GM23248 (cell line): ENCODE results near the gene CUX1. TPM values are rescaled to one million over a fixed set of nuclear protein-coding genes. Genes with fewer than 3 reads are reported as not detected.

Experiments
- DNase-seq: peaks from one replicate; pipeline ENCODE4 v3.0.0-alpha.2; 2015
- H2AFZ ChIP-seq: fragments of 200-600 bp; sonication (generic); 2 replicates; pipeline ENCODE4 v1.6.1; 2016; ENCODE audit warnings: antibody characterized with exemption
- H3F3A ChIP-seq: fragments of 200-600 bp; sonication (generic); 2 replicates; pipeline ENCODE4 v1.6.1; 2016; ENCODE audit warnings: mild to moderate bottlenecking, antibody characterized with exemption, mixed run types; ENCODE audit not compliant: insufficient read depth
- H3K27ac ChIP-seq: fragments of 200-600 bp; sonication (generic); 2 replicates; pipeline ENCODE4 v1.5.1; 2016; ENCODE audit warnings: mild to moderate bottlenecking
- H3K27me3 ChIP-seq: fragments of 200-600 bp; sonication (generic); replicated peaks from 2 replicates; pipeline ENCODE4 v1.6.1; 2016; ENCODE audit warnings: mild to moderate bottlenecking; ENCODE audit not compliant: insufficient read depth
- H3K36me3 ChIP-seq: fragments of 200-600 bp; sonication (generic); 2 replicates; pipeline ENCODE4 v1.6.1; 2016; ENCODE audit warnings: low read depth, mild to moderate bottlenecking
- H3K4me1 ChIP-seq: fragments of 200-600 bp; sonication (generic); 2 replicates; pipeline ENCODE4 v1.6.1; 2016; ENCODE audit warnings: mild to moderate bottlenecking; ENCODE audit not compliant: insufficient read depth
- H3K4me2 ChIP-seq: fragments of 200-600 bp; sonication (generic); one replicate; pipeline ENCODE4 v1.6.1; 2016; ENCODE audit warnings: mild to moderate bottlenecking; ENCODE audit not compliant: unreplicated experiment
- H3K4me3 ChIP-seq: fragments of 200-600 bp; sonication (generic); 2 replicates; pipeline ENCODE4 v1.5.1; 2016; ENCODE audit warnings: mild to moderate bottlenecking
- H3K79me2 ChIP-seq: fragments of 200-600 bp; sonication (generic); 2 replicates; pipeline ENCODE4 v1.6.1; 2016; ENCODE audit warnings: mild to moderate bottlenecking; ENCODE audit not compliant: insufficient read depth
- H3K9ac ChIP-seq: fragments of 200-600 bp; sonication (generic); 2 replicates; pipeline ENCODE4 v1.6.1; 2016; ENCODE audit warnings: mild to moderate bottlenecking
- H3K9me2 ChIP-seq: fragments of 200-600 bp; sonication (generic); 2 replicates; pipeline ENCODE4 v1.6.1; 2016; ENCODE audit warnings: mixed run types, mild to moderate bottlenecking, moderate library complexity; ENCODE audit not compliant: insufficient read depth
- H3K9me3 ChIP-seq: fragments of 200-600 bp; sonication (generic); one replicate; pipeline ENCODE4 v1.6.1; 2017; ENCODE audit warnings: low read depth
- H4K20me1 ChIP-seq: fragments of 200-600 bp; sonication (generic); 2 replicates; pipeline ENCODE4 v1.6.0; 2016; ENCODE audit not compliant: insufficient read depth
- EZH2 ChIP-seq: fragments of 200-600 bp; sonication (generic); IDR thresholded peaks from 2 replicates; pipeline ENCODE4 v1.6.1; 2018; ENCODE audit warnings: antibody characterized with exemption, mild to moderate bottlenecking; ENCODE audit not compliant: insufficient read depth, poor library complexity, severe bottlenecking
- EZH2phosphoT487 ChIP-seq: fragments of 200-600 bp; sonication (generic); IDR thresholded peaks from 2 replicates; pipeline ENCODE4 v1.6.1; 2018; ENCODE audit warnings: antibody characterized with exemption, moderate library complexity, mild to moderate bottlenecking, low read depth; ENCODE audit not compliant: insufficient read depth
- WGBS, 2 experiments: methylation state at CpG; one replicate each; pipeline ENCODE4 v1.1.6; 2015 to 2017; ENCODE audit warnings: low lambda C conversion rate in 2 of 2, low coverage in 1 of 2; ENCODE audit errors: missing lambda C conversion rate in 2 of 2; 5-methylcytosine and 5-hydroxymethylcytosine counted together
- in situ Hi-C: fragments of 300-500 bp; cut with MboI; formaldehyde crosslinking; loops from 2 replicates; pipeline ENCODE4 v1.15.0; 2020
- polyA plus RNA-seq: library from polyadenylated mRNA; unstranded; fragments of >200 nt; fragmentation: Nextera tagmentation; extraction: Ambion mirVana; gene quantifications from 2 replicates; pipeline ENCODE4 v1.2.1, GENCODE V29; 2016
- total RNA-seq: library from RNA; depleted of rRNA; stranded (reverse); fragments of >200 nt; shearing (Covaris generic); gene quantifications from 2 replicates; pipeline ENCODE4 v1.2.3, GENCODE V29; 2014

CUX1 gene
- total and polyA plus RNA-seq, 2 experiments from 2014 or later = 30.2 to 34.9 TPM

DNA sequence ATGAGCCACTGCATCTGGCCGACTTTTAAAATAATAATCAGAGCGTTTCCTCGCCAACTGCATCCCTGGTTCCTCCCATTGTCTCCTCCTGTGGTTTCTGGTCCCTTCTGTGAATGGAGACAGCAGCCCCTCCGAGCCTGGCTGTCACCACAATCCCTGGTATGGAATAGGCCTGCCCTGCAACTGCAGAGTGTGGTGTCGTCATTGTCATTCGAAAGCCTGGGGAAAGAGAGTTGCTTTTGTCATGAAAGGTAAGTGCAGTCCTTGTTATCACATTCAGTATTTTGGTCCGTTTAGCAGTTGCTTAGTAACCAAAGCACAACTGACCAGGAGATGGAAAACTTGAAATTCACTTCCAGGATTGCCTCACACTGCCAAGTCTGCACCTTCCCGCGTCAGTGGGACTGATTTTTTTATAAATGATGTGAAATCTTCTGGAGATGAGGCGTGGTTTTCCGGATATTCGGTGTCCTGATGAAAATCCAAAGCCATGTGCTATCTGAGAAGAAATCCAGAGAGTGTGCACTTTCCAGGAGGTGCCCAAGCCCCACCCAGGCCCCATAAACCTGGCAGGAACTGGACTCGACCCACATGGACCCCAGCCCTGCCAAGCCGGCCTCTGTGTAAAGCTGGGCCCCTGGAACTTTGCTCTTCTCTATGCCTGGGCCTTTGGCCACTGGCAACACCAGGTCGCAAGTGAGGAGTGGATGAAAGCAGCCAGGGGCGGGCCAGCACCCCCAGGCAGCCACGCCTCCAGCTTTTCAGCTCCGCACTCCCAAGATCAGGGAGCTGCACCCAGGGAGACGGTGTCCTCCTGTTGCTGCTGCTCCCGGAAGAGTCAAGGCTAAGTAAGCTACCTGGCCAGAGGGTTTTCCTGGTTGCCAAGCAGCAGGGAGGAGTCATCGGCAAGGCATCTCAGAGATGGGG lies 335.5 kb downstream of the CUX1 start:
- H3K36me3 ChIP-seq = no peaks in the 10 kb centered on the region
- H3K4me2 ChIP-seq = no peak overlapping the region
- H3K79me2 ChIP-seq = no peaks in the 10 kb centered on the region
- peak; percentile 19 for DNase-seq
- WGBS, 2 experiments = 94 to 95% methylated on average over 21 of the region's 21 CpGs
- no peaks in the 10 kb centered on the region for H3F3A ChIP-seq
- no peak overlapping the region for H2AFZ ChIP-seq
- no peak for TF ChIP-seq EZH2phosphoT487
- no peak for TF ChIP-seq EZH2
- no peak overlapping the region for H3K9ac ChIP-seq
- no peaks in the 10 kb centered on the region for H4K20me1 ChIP-seq
- no peak overlapping the region for H3K4me3 ChIP-seq
- H3K4me1 ChIP-seq = no peaks in the 10 kb centered on the region
- H3K27ac ChIP-seq = no peak overlapping the region
- H3K9me2 ChIP-seq = no peaks in the 10 kb centered on the region
- no peaks in the 10 kb centered on the region for H3K9me3 ChIP-seq
- H3K27me3 ChIP-seq = no peaks in the 10 kb centered on the region
- in situ Hi-C loops = no loop called here

DNA sequence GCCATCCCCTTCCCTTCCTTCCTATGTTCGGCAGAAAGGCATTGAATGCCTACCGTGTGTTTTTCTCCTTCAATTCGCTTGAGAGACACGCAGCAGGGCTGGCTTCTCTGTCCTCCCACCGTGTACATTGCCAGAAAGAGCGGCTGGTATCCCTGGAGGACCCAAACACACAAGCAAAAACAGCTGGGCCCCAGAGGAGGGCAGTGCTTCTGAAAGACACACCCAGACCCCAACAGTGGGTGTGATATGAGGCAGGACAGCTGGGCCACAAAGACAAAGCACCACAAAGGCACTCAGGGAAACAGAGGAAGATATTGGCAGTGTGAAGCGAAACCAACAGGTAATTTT lies 336.1 kb downstream of the CUX1 start:
- WGBS, 2 experiments = 90 to 94% methylated on average over 7 of the region's 7 CpGs
- Histone ChIP-seq H3K27me3 (no peaks in the 10 kb centered on the region), H4K20me1 (no peaks in the 10 kb centered on the region), H3K4me2 (no peak overlapping the region), H3F3A (no peaks in the 10 kb centered on the region), H3K4me3 (no peak overlapping the region), H3K9ac (no peak overlapping the region), H3K9me3 (no peaks in the 10 kb centered on the region), H3K4me1 (no peaks in the 10 kb centered on the region), H3K9me2 (no peaks in the 10 kb centered on the region), H2AFZ (no peak overlapping the region), H3K27ac (no peak overlapping the region), H3K36me3 (no peaks in the 10 kb centered on the region), H3K79me2 (no peaks in the 10 kb centered on the region)
- no peak for DNase-seq
- TF ChIP-seq EZH2 (no peak), EZH2phosphoT487 (no peak)
- in situ Hi-C loops = no loop called here

DNA sequence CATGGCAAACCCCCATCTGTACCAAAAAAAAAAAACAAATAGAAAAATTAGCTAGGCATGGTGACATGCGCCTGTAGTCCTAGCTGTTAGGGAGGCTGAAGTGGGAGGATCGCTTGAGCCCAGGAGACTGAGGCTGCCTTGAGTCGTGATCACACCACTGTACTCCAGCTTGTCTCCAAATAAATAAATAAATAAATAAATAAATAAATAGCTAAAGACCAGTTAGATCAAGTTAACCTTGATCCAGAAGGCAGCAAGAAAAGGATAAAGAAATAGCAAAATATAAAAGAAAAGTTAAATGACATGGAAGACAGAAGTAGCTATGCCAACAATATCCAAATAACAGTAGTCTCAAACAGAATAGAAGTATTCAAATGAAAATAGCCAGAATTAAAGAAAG lies 337.0 kb downstream of the CUX1 start:
- no peak overlapping the region for H3K4me3 ChIP-seq
- no peaks in the 10 kb centered on the region for H3K4me1 ChIP-seq
- no peak overlapping the region for H3K9ac ChIP-seq
- H3K27me3 ChIP-seq = no peaks in the 10 kb centered on the region
- H3K4me2 ChIP-seq = no peak overlapping the region
- TF ChIP-seq EZH2phosphoT487 = no peak
- TF ChIP-seq EZH2 = no peak
- no peaks in the 10 kb centered on the region for H3K9me2 ChIP-seq
- no peaks in the 10 kb centered on the region for H3F3A ChIP-seq
- H4K20me1 ChIP-seq = no peaks in the 10 kb centered on the region
- DNase-seq = no peak
- no peak overlapping the region for H2AFZ ChIP-seq
- no peaks in the 10 kb centered on the region for H3K79me2 ChIP-seq
- H3K27ac ChIP-seq = no peak overlapping the region
- no peaks in the 10 kb centered on the region for H3K36me3 ChIP-seq
- 98 to 100% methylated on average over 3 of the region's 3 CpGs for WGBS, 2 experiments
- H3K9me3 ChIP-seq = no peaks in the 10 kb centered on the region
- in situ Hi-C loops = no loop called here

DNA sequence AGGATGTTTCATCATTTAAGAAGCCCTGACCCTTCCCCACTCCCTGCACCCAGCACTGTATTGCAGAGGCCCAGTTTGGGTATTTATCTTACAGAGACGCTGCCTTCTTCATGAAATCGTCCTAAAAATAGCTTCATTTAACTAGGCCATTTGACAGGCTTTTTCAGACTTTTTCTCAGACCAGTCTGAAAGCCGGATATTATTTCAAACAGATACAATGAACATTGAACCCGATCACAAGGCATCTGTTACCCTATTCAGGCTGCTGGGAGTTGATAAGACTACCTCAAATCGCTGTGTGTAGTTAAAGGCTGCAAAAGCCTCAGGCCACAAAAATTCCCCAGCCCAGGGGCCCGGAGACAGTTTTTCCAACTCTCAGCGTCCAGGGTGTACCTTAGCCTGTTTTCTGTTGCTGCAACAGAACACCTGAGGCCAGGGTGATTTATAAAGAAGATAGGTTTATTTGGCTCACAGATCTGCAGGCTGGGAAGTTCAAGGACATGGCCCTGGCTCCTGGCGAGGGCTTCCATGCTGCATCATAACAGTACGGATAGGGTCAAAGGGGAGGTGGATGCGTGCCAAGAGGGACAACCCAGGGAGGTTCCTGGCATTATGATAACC lies 338.5 kb downstream of the CUX1 start:
- H4K20me1 ChIP-seq = no peaks in the 10 kb centered on the region
- in situ Hi-C loops = no loop called here
- H2AFZ ChIP-seq = no peak overlapping the region
- H3K4me1 ChIP-seq = no peaks in the 10 kb centered on the region
- TF ChIP-seq EZH2 (no peak), EZH2phosphoT487 (no peak)
- H3K27me3 ChIP-seq = no peaks in the 10 kb centered on the region
- H3K9me3 ChIP-seq = no peaks in the 10 kb centered on the region
- H3K4me2 ChIP-seq = no peak overlapping the region
- no peaks in the 10 kb centered on the region for H3K36me3 ChIP-seq
- no peak for DNase-seq
- no peaks in the 10 kb centered on the region for H3F3A ChIP-seq
- H3K9me2 ChIP-seq = no peaks in the 10 kb centered on the region
- no peak overlapping the region for H3K4me3 ChIP-seq
- WGBS, 2 experiments = 90 to 92% methylated on average over 10 of the region's 10 CpGs
- no peak overlapping the region for H3K27ac ChIP-seq
- H3K79me2 ChIP-seq = no peaks in the 10 kb centered on the region
- no peak overlapping the region for H3K9ac ChIP-seq
